ENCODE results near the gene GYPC.
"Not testable (repeated sequence)": the region's sequence is repeated elsewhere in the genome, so short reads cannot be mapped to it uniquely, and the experiment has no call there.

Gene GYPC

GRCh38 chr2:126707941-126708340 lies 52.0 kb downstream of the GYPC start:
- TF ChIP-seq CTCF (IDR thresholded peaks at IDR 0.05; ENCODE audit: insufficient read depth, low read length, poor library complexity, severe bottlenecking) = no peak
- DNase-seq (ENCODE audit: extremely low read depth, insufficient read length) = no peak
- no peak overlapping the region for H3K4me3 ChIP-seq (replicated peaks; ENCODE audit: low read depth, low read length)
- no peaks in the 10 kb centered on the region for H3K36me3 ChIP-seq (ENCODE audit: control insufficient read depth, insufficient read depth, low read length)
- H3K27me3 ChIP-seq (replicated peaks; ENCODE audit: control insufficient read depth, insufficient read depth, low read length) = no peaks in the 10 kb centered on the region

- TF ChIP-seq CTCF (IDR thresholded peaks at IDR 0.05; ENCODE audit: insufficient read depth, low read length, poor library complexity, severe bottlenecking) = no peak
- Histone ChIP-seq H3K36me3 (ENCODE audit: control insufficient read depth, insufficient read depth, low read length) (no peaks in the 10 kb centered on the region), H3K27me3 (replicated peaks; ENCODE audit: control insufficient read depth, insufficient read depth, low read length) (no peaks in the 10 kb centered on the region), H3K4me3 (replicated peaks; ENCODE audit: low read depth, low read length) (no peak overlapping the region)
- DNase-seq (ENCODE audit: extremely low read depth, insufficient read length) = no peak
These were observed 58.4 kb downstream of the GYPC start for GRCh38 chr2:126714191-126714965.

- no peak for DNase-seq (ENCODE audit: extremely low read depth, insufficient read length)
- no peaks in the 10 kb centered on the region for H3K36me3 ChIP-seq (ENCODE audit: control insufficient read depth, insufficient read depth, low read length)
- H3K27me3 ChIP-seq (replicated peaks; ENCODE audit: control insufficient read depth, insufficient read depth, low read length) = no peaks in the 10 kb centered on the region
- no peak overlapping the region for H3K4me3 ChIP-seq (replicated peaks; ENCODE audit: low read depth, low read length)
- TF ChIP-seq CTCF (IDR thresholded peaks at IDR 0.05; ENCODE audit: insufficient read depth, low read length, poor library complexity, severe bottlenecking) = no peak
These were observed 59.2 kb downstream of the GYPC start for GRCh38 chr2:126715111-126715510.

- no peak for DNase-seq (ENCODE audit: extremely low read depth, insufficient read length)
- no peak for TF ChIP-seq CTCF (IDR thresholded peaks at IDR 0.05; ENCODE audit: insufficient read depth, low read length, poor library complexity, severe bottlenecking)
- Histone ChIP-seq H3K4me3 (replicated peaks; ENCODE audit: low read depth, low read length) (no peak overlapping the region), H3K36me3 (ENCODE audit: control insufficient read depth, insufficient read depth, low read length) (no peaks in the 10 kb centered on the region), H3K27me3 (replicated peaks; ENCODE audit: control insufficient read depth, insufficient read depth, low read length) (no peaks in the 10 kb centered on the region)
These were observed 59.8 kb downstream of the GYPC start for GRCh38 chr2:126715576-126716406.

GRCh38 chr2:126717277-126717676 lies 61.3 kb downstream of the GYPC start:
- H3K4me3 ChIP-seq (replicated peaks; ENCODE audit: low read depth, low read length); H3K27me3 ChIP-seq (replicated peaks; ENCODE audit: control insufficient read depth, insufficient read depth, low read length); H3K36me3 ChIP-seq (ENCODE audit: control insufficient read depth, insufficient read depth, low read length); DNase-seq (ENCODE audit: extremely low read depth, insufficient read length): not testable (repeated sequence)

GRCh38 chr2:126717928-126718327 lies 62.0 kb downstream of the GYPC start:
- DNase-seq (ENCODE audit: extremely low read depth, insufficient read length) = no peak
- no peak for TF ChIP-seq CTCF (IDR thresholded peaks at IDR 0.05; ENCODE audit: insufficient read depth, low read length, poor library complexity, severe bottlenecking)
- Histone ChIP-seq H3K36me3 (ENCODE audit: control insufficient read depth, insufficient read depth, low read length) (no peaks in the 10 kb centered on the region), H3K27me3 (replicated peaks; ENCODE audit: control insufficient read depth, insufficient read depth, low read length) (no peaks in the 10 kb centered on the region; the same call in 1 of the 2 replicates), H3K4me3 (replicated peaks; ENCODE audit: low read depth, low read length) (no peak overlapping the region)

All from GM06990 (cell line).